ENCODE data around the gene CFAP74.
A peak's percentile ranks its signal among the peaks of the same experiment; 100 is the strongest.

The CFAP74 gene

DNA sequence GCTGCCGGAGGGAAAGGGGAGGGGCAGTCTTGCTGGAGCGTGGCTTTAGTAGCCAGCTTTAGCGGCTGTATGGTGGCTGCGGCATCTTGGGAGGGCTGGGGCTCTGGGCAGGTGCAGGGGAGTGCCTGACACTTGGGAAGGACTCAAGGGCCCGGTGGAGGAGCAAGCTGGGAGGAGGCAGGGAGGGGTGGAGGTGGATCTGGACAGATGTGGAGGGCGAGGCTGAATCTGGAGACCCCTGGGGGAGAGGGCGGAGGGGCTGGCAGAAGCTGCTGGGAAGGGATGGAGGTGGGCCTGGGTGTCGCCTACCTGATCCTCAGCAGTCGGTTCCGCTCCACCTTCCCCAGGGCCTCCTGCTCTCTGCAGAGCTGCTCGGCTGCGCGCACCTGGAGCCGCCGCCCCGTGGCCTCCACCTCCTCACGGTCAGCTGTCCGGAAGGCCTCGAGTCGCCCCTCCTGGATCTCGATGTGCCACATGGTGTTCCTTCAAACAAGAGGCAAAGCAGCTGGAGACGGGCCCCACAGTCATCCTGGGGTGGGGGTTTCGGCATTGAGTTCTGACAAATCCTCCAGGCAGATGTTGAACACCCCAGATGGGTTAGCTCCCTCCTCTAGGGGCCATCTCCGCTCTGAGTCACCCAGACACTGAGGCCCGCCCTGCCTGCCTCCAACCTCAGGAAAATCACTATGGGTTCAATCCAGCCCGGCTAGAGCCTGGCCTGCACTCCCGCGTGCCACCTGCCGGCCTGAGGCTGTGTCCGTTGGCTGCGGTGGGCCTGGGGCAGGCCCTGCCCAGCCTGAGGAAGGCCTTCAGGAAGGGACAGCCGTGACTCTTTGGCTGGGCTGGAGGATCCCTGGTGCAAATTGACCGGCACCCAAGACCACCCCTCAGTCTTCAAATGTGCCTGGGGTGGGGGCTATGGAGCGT, 29.6 kb downstream of the CFAP74 start:
- DNase-seq (ENCODE audit: insufficient read length, low spot score) (no peak), FAIRE-seq (no peak)

DNA sequence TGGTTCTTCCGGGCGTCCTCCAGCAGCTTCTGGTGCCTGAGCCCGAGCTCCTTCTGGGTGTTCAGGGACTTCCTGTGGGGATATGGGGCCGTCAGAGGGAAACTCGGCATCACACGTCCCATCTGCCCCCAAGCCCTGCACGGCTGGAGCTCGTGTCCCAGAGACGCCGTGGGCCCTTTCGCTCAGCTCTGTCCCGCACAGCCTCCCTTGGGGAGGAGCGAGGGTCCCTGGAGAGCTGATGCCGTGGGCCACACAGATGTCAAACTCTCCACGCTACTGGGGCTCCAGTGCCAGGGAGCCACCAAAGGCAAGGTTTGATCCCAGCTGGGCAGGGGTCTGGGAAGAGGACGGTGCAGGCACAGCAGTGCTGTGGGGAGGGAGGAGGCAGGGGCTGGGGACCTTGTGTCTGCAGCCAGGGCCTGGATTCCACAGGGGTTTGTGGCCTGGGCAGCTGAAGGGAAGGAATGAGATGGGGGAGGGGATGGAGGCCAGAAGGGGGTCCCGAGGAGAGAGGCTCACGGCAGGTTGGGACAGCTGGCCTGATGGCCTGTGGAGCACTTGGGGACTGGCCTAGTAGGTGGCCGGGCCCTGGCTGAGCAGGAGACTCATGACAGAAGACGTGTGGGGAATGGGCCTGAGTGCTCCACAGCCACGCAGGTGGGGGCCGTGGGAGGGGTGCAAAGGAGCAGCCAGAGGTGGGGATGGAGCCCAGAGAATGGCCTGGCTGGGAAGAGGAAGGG, 30.4 kb downstream of the CFAP74 start:
- FAIRE-seq (no peak), DNase-seq (ENCODE audit: insufficient read length, low spot score) (no peak)

DNA sequence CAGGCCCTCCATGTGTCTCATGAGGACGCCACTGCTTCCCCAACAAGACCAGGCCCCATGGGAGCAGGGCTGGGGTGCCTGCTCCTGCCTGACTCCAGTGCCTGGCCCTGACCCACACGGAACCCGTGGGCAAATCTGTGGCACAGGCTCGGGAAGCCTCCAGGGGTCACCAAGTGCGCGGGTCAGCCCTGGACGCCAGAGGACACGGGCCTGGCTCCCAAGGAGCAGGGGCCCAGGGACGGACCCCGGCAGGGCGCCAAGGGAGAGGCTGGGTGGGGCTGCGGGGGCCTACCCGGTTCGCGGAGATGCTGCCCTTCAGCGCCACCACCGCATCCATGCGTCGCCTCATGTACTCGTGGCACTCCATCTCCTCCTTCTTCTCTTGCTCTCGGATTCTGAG, 31.9 kb downstream of the CFAP74 start:
- DNase-seq (ENCODE audit: insufficient read length, low spot score), result no peak

DNA sequence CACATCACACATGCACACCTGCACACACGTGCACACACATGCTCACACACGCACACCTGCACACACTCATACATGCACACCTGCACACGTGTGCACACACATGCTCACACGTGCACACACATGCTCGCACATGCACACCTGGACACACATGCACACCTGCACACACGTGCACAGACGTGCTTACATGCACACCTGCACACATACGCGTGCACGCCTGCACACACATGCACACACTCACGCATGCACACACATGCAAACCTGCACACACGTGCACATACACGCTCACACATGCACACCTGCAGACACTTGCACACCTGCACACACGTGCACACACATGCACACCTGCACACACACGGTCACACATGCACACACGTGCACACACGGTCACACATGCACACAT, 32.6 kb downstream of the CFAP74 start:
- FAIRE-seq (peak; percentile 98), DNase-seq (ENCODE audit: insufficient read length, low spot score) (no peak)

More for the DNA sequence above, 31.9 kb downstream of the CFAP74 start:
- no peak for FAIRE-seq

DNA sequence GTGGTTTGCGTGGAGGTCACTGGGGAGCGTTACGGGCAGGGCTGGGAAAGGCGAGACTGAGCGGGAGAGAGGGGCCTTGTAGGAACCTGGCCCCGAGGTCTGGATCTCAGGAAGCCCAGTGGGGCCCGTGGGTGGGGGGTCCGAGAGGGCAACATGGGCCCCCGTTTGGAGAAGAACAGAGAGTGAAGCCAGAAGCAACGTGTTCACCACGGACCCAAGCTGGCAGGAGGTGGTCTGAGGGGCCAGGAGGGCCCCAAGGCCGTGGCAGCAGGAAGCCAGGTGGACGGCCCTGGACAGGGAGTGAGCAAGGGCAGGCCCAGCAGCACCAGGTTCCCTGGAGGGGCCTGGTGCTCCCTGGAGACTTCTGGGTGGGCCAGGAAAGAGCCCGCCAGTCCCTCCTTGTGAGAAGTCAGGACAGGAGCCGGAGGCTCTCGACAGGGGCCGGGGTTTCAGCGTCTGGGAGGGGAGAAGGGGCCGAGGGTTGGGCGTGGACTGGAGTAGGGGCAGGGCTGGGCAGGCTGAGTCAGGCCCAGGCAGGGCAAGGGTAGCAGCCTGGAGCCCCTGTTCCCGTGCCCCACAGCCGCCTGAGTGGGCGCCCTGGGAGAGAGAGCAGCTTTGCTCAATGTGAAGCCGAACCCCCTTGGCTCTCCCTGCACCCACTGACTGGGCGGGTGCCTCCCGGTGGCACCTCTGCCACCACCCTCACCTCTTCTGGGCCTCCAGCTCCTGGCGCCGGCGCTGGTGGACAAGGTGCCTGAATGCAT, 33.5 kb downstream of the CFAP74 start:
- FAIRE-seq, result no peak
- no peak for DNase-seq (ENCODE audit: insufficient read length, low spot score)

DNA sequence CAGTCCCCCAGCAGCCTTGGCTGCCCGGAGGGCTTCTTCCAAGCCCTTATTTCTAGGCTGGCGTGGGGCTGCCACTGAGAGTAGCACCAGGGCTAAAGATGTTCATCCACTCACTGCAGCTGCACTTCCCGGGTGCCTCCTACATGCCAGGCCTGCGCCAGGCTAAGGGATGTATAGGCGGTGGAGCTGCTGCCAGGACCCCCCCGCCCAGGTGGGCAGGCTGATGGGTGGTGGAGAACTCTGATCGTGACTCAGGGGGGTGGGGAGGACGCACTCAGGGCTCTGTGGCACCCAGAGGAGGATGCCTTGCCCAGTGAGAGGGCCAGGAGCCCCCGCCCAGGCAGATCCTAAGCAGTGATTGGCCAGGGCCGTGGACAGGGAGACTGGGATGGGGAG, 34.1 kb downstream of the CFAP74 start:
- no peak for FAIRE-seq
- DNase-seq (ENCODE audit: insufficient read length, low spot score), result no peak

DNA sequence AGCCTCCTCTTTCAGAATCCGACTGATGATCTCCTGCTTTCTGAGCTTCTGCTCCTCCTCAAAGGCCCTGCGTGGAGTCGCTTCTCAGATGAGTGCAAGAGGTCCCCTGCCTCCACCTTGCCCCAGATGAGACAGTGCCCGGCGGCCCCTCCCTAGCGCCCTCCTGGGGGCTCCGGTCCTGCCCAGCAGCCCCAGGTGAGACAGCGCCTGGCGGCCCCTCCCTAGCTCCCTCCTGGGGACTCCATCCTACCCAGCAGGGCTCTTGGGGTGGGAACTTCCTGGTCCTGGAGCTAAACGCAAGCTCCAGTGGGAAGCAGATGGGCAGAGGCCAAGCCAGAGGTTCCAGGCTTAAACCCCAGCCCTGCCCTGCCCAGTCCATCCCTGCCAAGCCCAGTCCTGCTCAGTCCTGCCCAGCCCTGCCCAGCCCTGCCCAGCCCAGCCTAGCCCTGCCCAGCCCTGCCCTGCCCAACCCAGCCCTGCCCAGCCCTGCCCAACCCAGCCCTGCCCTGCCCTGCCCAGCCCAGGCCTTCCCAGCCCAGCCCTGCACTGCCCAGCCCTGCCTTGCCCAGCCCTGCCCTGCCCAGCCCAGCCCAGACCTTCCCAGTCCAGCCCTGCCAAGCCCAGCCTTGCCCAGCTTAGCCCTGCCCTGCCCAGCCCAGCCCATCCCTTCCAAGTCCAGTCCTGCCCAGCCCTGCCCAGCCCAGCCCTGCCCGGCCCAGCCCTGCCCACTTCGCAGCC, 34.6 kb downstream of the CFAP74 start:
- FAIRE-seq, result no peak

DNA sequence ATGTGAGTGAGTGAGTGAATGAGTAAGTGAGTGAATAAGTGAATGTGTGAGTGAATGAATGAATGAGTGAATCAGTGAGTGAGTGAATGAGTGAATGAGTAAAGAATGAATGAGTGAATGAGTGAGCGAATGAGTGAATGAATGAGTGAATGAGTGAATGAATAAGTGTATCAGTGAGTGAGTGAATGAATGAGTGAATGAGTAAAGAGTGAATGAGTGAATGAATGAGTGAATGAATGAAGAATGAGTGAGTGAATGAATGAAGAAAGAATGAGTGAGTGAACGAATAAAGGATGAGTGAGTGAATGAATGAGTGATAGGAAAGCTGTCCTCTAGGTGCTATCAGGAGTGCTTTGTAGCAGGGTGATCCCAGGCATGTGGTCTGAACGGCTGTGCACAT, 35.7 kb downstream of the CFAP74 start:
- no peak for DNase-seq (ENCODE audit: insufficient read length, low spot score)
- FAIRE-seq, result no peak

More for the DNA sequence above, 34.6 kb downstream of the CFAP74 start:
- DNase-seq (ENCODE audit: insufficient read length, low spot score), result no peak

DNA sequence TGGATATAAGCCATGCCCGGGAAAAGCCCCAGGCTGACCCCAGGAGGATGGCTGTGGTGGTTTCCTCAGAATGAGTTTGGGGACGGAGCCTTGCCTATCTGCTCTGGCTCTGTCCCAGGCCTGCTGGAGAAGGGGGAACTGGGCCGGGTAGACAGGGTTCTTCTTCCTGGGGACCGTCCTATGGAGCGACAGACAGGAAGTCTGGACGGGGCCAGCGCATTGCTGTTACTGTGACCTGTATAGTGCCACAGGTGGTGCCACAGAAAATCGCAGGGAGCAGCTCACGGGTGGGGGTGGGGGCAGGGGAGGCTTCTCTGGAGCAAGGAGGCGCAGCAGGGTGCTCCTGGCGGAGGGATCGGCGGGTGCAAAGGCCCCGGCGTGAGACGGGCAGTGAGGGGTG, 36.4 kb downstream of the CFAP74 start:
- FAIRE-seq (no peak), DNase-seq (ENCODE audit: insufficient read length, low spot score) (no peak)

DNA sequence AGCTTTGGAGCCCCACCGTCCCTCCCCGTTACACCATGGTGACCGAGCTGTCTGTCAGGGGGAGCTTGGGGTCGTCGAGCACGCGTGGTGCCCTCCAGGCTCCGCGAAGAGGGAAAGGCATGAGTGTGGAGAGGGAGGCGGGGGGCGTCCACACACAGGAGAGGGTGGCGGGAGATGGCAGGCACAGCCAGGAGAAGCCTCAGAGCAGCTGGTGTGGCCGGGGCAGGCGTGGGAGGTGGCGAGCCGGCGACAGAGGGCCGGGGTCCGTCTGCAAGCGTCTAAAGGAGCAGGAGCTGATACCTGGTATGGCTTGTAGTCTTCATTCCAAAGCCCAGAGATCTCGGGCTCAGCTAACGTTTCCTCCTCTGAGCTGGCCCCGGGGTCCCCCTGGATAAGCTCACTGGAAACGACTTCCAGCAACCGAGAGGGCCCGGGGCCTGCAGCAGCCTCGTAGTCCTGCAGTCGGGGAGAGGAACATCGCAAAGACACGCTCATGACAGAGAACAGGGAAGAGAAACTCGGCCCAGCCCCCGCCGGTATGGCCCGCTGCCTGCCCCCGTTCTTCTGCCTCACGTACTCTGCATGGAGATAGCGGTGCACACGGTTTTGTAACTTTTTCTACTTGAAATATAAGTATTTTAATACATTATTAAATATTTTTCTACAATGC, 37.4 kb downstream of the CFAP74 start:
- no peak for DNase-seq (ENCODE audit: insufficient read length, low spot score)
- no peak for FAIRE-seq

DNA sequence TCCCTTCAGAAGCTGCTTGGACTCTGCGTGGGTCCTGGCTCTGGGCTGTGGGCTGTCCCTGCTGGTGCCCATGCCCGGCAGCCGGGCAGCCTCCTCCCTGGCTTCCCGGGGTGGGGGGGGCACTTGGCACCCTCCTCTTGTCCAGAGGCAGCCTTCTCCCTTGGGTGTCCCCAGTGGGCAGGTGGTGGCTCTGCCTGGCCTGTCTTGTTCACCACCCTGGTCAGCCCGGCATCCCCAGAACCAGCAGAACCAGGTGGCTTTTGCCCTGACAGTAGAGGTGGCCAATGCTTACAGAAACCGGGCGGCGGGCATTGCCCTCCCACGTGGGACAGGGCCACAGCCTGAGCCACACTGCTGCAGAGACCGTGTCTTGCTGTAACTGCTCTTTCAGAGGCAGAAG, 38.0 kb downstream of the CFAP74 start:
- no peak for DNase-seq (ENCODE audit: insufficient read length, low spot score)
- FAIRE-seq, result no peak

DNA sequence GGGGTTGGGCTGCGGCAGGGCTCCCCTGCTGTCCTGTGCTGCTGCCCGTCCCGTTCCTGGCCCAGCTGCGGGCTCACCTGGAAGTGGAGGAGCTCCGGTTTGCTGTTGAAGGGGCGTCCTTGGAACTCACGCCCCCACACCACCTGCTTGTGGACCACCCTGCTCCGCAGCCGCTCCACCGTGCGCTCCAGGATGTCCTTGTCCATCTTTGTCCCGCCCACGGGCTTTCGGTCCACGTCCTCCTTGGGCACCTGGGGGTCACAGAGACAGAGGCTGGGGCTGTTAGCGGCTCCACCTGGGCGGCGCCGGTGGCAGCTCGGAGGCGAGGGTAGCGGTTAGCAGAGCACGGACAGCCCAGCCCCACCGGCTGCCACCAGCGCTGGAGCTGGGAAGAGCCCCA, 38.8 kb downstream of the CFAP74 start:
- no peak for FAIRE-seq
- DNase-seq (ENCODE audit: insufficient read length, low spot score), result no peak

DNA sequence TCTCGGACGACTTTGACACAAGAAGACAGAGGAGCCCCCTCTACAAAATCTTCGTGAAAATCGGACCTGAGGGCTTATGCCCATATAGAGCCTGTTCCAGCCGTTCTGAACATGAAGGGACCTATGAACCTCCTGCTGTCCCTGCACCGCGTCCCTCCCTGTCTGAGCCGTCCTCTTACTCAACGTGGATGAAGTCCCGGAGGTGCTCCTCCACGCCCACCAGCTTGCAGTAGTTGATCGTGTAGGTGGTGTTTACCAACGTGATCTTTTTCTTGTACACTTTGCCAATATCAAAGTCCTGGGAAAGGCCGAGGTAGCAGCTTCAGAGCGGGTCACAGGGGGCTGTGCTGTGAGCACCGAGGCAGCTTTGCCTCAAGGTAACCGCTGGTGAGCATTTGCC, 40.0 kb downstream of the CFAP74 start:
- DNase-seq (ENCODE audit: insufficient read length, low spot score) (no peak), FAIRE-seq (no peak)

DNA sequence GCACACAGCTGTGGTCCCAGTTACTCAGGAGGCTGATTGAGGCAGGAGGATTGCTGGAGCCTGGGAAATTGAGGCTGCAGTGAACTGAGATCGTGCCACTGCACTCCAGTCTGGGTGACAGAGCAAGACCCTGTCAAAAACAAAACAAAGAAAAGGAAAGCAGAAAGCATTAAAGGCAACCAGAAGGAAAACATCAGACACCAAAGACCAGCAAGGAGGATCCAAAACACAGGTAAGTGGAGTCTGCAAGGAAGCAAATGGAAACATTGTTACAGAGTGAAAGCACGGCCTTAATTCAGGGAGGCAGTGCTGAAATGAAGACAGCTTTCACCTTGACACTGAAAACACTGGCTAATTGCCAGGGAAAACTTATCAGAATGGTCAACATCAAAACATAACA, 40.8 kb downstream of the CFAP74 start:
- no peak for FAIRE-seq

DNA sequence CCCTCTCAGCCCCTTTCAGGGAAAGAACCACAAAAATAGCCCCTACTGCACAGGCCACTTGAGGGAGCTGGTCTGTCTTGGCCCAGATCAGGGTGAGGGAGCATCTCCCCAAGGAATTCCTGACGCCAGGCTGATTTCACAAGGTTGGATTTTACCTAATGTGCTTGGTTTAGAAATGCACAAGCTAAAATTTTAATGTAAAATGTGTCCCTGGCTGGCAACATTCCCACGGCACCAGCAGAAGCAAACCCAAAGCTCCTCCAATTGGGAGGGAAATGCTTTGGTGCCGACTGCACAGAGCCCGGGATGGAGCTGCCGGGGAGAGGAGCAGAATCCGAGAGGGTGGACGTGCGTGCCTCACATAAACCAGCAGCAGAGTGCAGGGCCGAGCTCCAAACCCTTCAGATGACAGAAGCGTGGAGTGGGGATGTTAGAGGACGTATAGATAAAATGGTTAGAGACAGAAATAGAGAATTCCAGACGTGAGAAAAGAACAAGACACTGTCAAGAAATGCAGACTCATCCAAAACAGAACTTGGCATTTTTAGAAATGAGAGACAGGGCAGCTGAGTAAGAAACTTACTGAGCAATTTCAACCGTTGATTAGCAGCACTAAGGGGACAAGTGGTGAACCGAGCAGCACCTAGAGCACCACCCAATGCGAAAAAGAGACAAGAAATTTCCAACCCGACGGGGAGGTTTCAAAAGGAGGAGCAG, 42.9 kb downstream of the CFAP74 start:
- DNase-seq (ENCODE audit: insufficient read length, low spot score) (no peak), FAIRE-seq (no peak)

More for the DNA sequence above, 40.8 kb downstream of the CFAP74 start:
- no peak for DNase-seq (ENCODE audit: insufficient read length, low spot score)

DNA sequence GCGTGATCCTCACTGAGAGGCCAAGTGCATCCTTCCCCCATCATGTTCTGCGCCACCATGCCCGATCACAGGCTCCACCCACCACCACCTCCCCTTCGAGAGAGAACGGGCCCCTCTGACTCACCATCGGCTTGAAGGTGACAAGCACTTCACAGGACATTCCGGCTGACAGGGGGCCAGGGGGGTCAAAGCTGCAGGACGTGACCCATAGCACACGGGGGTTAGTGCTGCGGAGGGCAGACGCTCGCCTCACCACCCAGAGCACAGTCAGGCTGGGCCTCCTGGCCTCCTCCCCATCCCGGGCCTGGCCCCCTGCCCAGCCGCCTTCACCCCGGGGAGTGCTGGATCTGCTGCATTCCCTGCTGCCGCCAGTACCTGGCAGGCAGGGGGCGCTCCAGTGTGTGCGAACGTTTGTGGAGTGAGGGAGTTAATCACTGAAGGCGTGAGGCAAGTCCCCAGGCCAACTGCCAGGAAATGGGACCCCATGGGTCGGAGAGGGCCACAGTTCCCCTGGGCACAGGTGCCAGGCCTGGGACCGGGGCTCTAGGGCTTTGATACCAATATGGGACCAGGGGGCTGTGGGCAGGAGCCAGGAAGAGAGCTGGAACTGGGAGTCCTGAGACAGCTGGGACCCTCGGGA, 43.6 kb downstream of the CFAP74 start:
- FAIRE-seq (peak; percentile 90), DNase-seq (ENCODE audit: insufficient read length, low spot score) (peak; percentile 92)

DNA sequence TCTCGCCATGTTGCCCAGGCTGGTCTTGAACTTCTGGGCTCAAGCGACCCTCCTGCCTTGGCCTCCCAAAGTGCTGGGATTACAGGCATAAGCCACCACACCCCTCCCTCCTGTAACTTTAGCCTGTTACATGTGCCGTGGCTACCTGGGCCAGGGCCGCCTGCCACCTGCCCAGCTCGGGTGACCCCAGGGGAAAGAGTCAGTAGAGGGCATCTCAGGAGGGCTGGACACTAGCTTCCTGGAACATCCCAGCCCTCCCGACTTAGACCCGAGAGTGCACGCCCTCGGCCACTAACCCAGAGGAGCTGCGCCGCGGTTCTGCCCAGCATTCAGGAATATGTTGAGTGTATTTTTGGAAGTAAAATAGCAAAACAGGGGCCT, 44.1 kb downstream of the CFAP74 start:
- DNase-seq (ENCODE audit: insufficient read length, low spot score) (no peak), FAIRE-seq (no peak)

DNA sequence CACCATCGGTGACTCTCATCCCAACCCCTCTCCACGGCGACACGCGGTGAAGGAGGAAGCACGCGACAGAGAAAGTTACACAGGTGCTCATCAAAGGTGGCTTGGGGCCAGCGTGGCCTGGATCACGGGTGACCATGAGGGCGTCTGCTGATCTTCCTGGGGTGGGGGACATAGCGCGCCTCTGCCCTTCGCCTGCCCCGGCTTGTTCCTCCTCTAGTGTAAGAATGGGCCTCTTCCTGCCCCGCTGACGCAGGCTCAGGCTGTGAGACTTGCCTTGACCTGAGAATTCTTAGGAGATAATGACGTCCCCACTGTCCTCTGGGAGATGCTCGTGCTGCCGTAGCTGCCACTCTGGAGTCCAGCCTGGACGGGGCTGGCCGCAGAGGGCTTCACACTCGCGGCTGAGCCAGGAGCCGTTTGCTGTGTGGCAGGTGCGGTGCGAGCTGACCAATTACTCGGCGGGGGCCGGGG, 45.5 kb downstream of the CFAP74 start:
- FAIRE-seq (no peak), DNase-seq (ENCODE audit: insufficient read length, low spot score) (no peak)

DNA sequence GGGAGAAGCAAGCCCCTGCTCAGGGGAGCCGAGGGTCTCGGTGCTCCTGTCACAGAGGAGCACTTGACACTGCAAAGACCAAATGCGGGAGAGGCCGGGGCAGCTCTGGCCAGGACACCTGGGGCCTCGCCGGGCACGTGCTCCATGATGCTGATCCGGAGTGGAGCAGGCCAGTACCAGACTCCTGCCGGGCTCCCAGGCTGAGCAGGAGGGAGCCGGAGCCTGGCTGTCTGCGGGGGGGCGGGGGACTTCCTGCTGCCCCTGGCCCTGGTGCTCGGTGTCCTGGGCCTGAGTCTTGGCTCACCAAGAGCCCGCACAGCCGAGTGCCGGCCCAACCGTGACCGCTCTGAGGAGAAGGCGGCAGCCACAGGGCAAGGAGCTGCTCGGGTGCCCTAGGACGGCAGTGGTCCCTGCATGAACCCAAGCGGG, 46.0 kb downstream of the CFAP74 start:
- no peak for FAIRE-seq
- no peak for DNase-seq (ENCODE audit: insufficient read length, low spot score)
